GM18519 (cell line): ENCODE measurements around the gene MAEA.

ENCODE experiments used
- ATAC-seq: cut with Tn5 transposase; IDR thresholded peaks from one replicate; pipeline ENCODE4 v1.9.1; 2021; ENCODE audit warnings: mild to moderate bottlenecking, moderate library complexity; ENCODE audit not compliant: unreplicated experiment, low FRiP score

The MAEA gene

DNA sequence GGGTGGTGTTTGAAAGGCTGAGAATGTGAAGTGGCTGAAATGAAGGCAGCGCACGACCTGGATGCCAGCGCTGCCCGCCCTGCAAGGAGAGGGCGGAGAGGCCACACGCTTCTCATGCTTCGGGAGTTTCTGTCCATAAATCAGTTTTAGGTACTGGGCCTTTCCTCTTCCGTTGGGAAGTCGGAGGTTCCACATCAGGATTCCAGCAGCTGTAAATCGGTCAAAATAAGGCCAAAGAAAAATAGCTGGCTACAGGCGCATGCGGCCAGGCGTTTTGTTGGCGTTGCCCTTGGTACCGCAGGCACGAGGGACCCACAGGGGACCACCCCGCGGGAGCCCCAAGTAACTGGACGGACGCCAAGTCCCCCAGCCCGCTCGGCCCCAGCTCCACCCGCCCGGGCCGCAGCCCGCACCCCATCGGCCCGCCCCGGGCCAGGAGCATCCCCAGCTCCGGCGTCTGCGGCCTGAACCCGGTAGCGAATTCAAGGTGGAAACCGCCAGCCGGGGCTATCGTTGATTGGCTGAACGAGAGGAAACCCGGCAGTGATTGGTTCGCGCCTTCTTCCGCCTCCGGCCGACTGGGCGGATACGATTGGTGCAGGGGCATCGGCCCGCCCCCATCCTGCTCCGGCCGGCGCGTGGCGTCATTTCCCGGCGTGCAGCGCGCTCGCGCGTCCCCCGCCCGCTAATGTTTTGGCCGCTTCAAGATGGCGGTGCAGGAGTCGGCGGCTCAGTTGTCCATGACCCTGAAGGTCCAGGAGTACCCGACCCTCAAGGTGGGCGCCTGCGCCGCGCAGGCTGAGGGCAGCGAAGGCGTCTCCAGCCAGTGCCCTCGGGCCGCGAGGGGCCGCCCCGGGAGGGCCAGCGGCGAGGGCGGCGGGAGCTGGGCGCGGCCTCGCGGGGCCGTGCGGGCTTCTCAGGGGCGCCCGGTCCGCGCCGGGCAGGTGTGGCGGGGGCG lies at the start of gene MAEA:
TSS of gene MAEA (plus strand) at position 685 of the 958 bp plus-strand sequence. CDS start at position 708, 23 bp downstream.
- ATAC-seq, result peak; percentile 89

- ATAC-seq, result no peak
These were observed 49.8 kb upstream of the MAEA start for GRCh38 chr4:1239950-1240307.

DNA sequence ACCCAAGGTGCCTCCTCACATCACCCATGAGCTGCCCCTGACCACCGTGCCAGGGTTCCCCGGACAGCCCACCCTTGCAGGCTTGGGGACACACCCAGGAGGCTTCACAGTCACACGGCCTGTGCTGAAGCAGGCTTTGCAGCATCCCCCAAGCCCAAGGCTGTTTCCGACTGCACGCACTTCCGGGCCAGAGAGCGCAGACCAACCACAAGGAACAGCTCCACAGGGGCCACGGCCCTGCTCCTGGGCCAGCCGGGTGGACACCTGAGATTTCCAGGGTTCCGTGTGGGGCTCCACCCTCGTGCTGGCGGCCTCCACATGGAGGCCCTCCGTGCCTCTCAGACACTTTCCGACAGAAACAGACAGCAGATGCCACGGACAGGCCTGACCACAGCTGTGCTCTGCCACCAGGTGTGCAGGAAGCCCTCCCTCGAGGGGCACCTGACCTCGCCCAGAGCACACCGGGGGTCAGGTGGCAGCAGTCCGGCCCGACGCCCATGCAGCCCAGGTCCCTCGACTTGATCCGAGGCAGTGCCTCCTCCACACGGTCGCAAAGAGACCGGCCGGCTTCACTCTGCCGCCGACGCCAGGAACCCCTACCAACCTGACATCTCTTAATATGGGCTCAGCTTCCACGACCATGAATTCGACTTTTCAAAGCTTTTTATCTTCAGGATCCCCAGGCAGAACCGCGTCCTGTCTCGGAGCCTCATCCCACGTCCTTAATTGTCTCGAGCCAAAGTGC lies 48.8 kb upstream of the MAEA start:
- ATAC-seq, result no peak

DNA sequence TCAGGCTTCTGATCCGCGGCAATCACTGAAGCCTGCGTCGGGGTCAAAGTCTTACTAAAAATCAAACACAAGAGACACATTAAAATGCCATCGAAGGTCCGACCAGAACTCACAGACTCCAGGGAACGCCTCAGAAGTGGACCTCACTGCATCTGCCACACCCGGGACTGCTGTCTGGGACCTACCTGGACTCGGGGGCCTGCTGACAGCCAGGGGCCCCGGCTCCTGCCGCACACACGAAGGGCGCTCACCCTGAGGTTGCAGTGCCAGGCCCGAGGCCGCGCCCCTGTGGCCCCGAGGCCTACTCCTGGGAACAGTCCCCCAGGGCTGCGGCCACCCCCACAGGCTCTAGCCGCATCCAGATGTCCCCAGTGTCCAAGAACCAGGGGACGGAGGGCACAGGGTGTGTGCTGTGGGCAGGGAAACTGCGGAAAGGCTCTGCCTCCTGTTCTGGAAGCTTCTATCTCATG lies 48.2 kb upstream of the MAEA start:
- ATAC-seq, result no peak

DNA sequence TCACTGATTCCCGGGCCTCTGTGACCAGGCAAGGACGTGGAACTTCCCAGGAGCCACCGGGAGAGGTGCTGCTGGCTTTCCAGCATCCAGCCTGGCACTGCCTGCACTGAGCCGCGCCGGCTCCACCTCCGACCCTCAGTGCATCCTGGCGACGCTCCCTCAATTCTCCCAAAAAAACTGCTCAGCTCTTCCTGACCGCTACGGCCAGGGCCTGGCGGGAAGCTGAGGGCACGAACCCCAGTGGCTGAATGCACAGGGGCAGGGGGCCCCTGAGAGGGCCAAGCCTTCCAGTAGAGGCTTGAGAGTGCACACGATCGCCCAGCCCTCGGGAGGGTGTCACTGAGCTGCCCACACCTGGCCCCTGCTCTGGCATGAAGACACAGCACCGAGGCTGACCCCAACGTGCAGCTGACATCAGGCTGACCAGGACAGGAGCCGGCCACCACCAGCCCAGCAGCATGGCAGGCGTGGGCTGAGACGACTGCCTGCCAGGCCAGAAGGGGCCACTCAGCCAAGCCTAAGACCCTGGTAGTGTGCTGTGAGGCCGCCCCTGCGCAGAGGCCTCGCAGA lies 47.7 kb upstream of the MAEA start:
- ATAC-seq, result no peak

DNA sequence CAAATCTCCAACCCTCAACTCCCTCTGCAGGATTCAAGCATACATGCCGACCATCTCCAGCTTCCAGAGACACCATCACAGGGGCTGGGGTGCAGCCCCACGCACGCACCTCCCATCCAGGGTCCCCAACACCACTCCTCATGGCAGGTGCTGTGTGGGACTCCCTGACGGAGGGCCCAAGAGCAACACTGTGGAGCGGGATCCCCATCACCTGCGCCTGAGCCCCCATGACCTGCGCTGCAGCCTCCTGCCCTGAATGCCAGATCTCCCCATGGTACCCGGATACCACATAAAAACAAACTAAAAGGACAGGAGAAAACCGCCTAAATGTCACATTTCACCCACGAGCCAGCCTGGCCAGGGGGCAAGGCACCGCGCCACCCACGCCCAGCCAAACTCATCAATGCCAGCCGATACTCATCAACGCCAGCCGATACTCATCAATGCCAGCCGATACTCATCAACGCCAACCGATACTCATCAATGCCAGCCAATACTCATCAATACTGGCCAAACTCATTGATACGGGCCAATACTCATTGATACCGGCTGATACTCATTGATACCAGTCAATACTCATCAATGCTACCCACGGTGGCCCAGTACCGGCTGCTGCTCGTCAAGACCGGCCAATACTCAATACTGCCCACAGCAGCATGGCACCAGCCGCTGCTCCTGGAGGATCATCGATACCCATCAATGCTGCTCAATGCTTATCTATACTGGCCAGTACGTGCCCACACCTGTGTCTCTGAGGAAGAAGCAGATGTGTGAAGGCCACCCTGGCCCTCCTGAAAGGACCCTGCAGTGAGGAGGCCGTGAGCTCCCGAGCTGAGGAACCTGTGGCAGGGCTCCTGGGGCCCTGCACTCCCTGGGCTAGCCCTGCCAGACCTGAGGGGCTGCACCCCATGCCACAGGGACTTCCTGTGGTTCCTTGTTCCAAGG lies 46.9 kb upstream of the MAEA start:
- ATAC-seq, result no peak

DNA sequence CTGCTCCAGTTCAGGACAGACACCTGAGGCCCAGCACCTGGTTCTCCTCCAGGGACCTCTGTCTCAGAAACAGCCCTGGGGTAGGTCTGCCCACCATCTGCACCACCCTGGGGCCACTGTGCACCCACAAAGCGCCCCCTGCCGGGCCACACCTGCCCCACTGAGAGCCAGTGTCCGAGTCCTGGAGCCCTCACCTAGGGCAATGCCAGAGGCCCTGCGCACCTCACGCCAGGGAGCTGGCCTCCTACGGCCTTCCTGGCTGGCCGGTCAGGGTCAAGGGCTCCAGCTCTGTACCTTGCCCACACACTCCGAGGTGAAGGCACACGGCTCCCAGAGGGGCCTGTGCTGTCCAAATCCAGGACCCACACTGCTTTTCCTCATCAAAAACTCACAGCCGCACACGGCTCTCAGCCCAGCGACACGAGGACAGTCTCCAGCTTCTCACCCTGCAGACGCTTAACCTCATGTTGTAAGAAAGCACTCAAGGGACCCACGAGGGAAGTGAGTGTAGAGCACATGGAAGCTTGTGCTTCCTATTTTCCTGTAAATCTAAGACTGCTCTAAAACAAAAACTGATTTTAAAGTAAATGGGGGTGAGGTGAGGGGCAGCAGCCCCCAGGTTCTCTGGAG lies 46.1 kb upstream of the MAEA start:
- ATAC-seq, result no peak

DNA sequence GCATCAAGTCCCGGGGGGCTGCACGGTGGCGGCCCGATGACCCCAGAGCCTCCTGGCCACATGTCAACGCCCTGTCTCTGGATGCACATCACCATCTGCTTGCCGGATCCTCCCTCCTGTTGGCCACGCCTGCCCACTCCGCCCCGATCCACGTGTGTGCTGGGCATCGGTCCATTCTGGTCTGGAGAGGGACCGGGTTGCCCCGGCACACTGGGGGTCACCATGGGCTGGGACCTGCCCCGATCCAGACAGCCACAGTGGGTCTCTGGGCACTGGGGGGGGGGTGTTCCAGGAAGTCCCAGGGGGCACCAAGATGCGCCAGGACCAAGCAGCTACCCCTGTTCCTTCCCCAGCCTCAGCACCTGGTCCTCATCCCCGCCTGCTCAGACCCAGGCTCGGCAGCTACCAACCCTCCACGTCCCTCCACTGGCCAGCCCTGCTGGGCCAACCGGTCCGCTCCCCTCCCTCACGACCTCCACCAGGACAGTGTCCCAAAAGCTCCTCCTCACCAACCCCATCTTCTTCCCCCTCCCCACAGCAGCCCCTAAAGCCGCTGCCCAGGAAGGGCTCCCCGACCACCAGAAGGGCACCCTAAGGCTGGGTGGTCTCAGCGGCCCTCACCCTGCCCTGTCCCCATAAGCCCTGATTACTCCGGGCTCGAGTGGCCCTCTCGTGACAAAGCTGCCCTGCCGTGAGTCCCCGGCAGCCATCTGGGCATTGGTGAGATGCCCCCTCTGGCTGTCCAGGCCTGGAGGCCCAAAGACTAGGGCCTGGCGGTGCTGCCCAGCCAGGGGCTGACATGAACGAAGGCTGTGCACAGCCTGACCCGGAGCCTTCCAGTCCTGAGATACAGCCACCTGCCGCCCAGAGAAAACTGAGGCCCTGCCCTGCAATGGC lies 45.4 kb upstream of the MAEA start:
- no peak for ATAC-seq

- ATAC-seq, result no peak
These were observed 44.7 kb upstream of the MAEA start for GRCh38 chr4:1244978-1245471.

DNA sequence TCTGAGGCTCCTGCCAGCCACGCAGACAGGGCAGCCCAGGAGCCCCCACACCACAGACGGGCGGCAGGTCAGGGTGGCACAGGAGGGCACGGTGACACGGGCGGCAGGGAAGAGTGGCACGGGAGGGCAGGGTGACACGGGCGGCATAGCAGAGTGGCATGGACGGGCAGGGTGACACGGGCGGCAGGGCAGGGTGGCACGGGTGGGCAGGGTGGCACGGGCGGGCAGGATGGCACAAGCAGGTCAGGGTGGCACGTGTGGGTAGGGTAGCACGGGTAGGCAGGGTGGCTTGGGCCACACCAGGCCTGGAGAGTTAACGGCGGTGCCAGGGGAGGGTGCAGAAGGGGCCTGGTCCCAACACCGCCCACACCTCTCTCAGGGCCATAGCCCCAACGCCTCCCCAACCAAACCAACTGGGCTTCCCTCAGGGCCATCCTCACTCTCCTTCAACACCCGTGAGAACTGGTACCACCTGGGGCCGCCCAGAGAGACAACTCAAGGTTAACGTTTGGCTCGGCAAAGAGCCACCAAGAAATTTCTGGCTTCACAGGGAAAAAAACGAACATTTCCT lies 44.1 kb upstream of the MAEA start:
- no peak for ATAC-seq

DNA sequence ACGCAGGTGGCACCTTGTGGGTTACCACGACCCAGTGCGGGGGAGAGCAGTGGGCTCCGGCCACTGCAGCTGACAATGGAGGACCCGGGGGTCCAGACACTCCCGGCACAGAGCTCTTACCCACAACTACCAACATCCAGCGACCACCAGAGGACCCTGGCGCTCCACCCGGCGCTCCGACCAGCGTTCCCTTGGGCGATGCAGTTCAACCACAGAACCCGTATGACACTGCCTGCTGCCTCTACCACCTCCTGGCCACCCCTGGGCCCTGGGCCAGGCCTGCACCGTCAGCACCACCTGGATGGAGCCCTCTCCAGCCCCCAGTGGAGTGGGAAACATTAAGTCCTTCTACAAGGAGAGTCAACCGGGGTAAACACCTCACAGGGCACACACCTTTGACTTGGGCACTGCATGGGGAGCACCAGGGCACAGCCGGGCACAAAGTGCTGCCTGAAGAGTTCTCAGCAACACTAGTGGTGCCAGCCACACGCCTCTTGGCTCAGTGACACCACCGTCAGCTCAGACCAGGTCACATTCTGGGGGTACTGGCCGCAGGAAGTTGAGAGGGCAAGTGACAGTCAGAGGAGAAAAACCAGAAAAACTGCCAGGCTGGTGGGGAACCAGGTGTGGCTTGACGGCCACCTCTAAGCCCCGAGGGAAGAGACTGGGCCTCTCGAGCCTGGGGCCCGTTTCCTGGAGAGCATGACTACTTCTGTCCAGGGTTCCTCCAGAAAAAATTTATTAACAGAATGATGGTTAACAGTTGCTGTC lies 43.4 kb upstream of the MAEA start:
- no peak for ATAC-seq

- ATAC-seq, result no peak
These were observed 42.5 kb upstream of the MAEA start for GRCh38 chr4:1246901-1247863.

DNA sequence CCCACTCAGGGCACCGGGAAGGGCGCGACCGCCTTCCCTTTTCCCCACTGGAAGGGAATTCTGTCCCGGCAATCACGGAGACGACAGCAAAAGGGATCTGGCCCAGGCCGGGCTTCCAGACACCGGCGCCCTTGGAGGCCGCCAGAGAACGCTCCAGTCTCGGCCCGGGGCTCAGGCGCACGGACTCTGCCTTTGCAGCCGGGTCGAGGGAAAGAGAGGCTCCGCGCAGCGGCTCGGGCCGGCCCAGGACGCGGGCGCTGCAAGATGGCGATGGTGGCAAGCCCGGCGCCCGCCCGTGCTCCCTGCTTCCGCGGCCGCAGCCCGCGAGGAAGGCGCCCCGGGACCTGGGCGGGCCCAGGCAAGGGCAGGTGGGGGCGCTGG lies 41.8 kb upstream of the MAEA start:
- peak; percentile 11 for ATAC-seq

DNA sequence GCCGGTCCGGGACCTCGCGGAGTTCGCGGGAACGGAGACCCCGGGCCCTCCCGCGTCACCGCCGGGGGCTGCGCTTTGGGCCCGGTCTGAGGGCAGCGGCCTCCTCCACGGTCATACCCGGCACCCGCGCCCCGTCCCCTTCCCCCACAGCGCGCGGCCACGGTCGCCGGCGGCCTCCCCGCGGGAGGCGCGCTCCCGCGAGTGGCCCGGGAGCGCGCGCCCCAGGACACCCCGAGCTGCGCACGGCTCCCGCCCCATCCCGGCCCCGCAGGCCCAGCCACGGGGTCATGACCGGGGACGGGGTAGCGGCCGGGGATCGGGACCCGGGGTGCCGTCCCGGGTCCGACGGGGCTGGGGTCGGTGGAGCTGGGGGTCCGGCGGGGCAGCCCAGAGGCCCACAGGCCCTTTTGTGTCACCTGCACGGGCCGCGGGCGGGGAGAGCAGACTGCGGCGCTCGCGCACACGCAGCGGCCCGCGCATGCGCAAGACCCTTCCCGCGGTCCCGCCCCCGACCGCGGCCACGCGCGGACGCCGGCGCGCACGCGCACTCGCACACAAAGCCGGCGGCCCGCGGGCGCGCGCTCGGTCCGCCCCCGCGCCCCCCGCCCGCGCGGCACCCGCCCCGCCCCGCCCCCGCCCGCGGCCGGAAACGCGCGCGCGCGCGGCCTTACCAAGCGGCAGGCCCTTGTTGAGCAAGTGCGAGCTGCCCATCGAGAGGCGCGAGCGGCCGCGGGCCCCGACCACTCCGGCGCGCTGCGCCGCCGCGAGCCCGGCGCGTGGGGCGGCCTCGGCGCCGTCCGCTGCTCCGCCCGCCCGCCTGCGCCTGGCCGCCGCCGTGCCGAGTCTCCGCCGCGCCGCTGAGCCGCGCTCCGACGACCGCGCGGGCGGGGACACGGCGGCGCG lies 41.2 kb upstream of the MAEA start, which contains the start of gene CTBP1:
TSS of gene CTBP1 (minus strand) at position 886 of the 903 bp plus-strand sequence. CDS start 7,799 bp downstream, outside the sequence.
- peak; percentile 39 for ATAC-seq

DNA sequence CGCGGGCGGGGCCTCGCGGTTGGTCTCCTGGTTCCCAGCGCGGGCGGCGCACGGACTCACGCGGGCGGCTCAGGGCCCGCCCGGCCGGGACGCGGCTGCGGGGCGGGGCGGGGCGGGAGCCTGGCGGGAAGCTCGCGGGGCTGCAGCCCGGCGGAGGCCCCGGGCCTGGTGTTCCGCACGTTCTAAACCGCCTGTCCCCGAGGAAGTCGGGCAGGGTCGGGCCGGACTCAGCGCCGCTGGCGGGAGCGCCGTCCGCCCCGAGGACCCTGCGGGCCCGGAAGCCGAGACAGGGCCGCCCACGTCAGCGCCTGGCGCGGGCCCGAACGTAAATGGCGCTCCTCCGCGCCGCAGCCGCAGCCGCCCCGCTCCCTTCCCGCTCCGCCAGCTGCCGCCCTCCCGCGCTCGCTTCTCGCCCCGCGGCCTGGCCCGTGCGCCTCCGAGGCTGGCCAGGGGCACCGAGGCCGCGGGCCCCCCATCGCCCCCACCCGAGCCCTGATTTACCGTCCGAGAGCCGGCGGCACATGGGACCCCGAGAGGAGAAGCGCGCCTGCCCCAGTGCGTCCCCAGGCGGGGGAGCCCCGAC lies 40.5 kb upstream of the MAEA start:
- ATAC-seq, result peak; percentile 44
